Right lung (tissue), 5 donors: ENCODE data around the gene SNX19. TPM values are rescaled to one million over a fixed set of nuclear protein-coding genes. Genes with fewer than 3 reads are reported as not detected.
"Not testable (repeated sequence)": the region's sequence is repeated elsewhere in the genome, so short reads cannot be mapped to it uniquely, and the experiment has no call there.

Experiments
- DNase-seq, 2 donors: peaks; one replicate each; pipeline ENCODE4 v3.0.0-alpha.2; 2013
- polyA plus RNA-seq, 5 donors: library from polyadenylated mRNA; unstranded; fragments of 120-200 nt; gene quantifications; one replicate each; pipeline versions ENCODE4 v1.2.1 to v1.2.3, GENCODE V29; 2013; ENCODE audit warnings: inconsistent platforms in 1 of 5, low replicate concordance in 1 of 5; ENCODE audit not compliant: insufficient read length in 5 of 5, insufficient read depth in 1 of 5

SNX19 gene
- polyA plus RNA-seq, 5 donors: 30.0 to 40.8 (median 37.2) TPM

- DNase-seq: no peak
Observed at GRCh38 chr11:130874396-130874795, 41.9 kb downstream of the SNX19 start.

- no peak for DNase-seq
Observed at GRCh38 chr11:130873761-130874160, 42.5 kb downstream of the SNX19 start.

- DNase-seq: no peak
Observed at GRCh38 chr11:130872981-130873380, 43.3 kb downstream of the SNX19 start.

GRCh38 chr11:130872513-130872912 lies 43.8 kb downstream of the SNX19 start:
- DNase-seq: no peak

GRCh38 chr11:130872102-130872501 lies 44.2 kb downstream of the SNX19 start:
- DNase-seq: no peak

GRCh38 chr11:130871616-130872015 lies 44.7 kb downstream of the SNX19 start:
- no peak for DNase-seq

- DNase-seq: no peak
Observed at GRCh38 chr11:130868721-130869390, 47.4 kb downstream of the SNX19 start.

GRCh38 chr11:130868086-130868710 lies 48.1 kb downstream of the SNX19 start:
- DNase-seq: no peak

- no peak for DNase-seq
Observed at GRCh38 chr11:130866831-130867230, 49.4 kb downstream of the SNX19 start.

GRCh38 chr11:130865774-130866114 lies 50.5 kb downstream of the SNX19 start:
- no peak for DNase-seq

- no peak for DNase-seq
Observed at GRCh38 chr11:130865091-130865773, 51.0 kb downstream of the SNX19 start.

- peak; percentile 86 to 91 for DNase-seq
Observed at GRCh38 chr11:130861902-130862860, 54.1 kb downstream of the SNX19 start.

- DNase-seq: no peak
Observed at GRCh38 chr11:130861283-130861682, 55.0 kb downstream of the SNX19 start.

- peak; percentile 40 to 45 for DNase-seq
Observed at GRCh38 chr11:130859886-130860285, 56.4 kb downstream of the SNX19 start.

- DNase-seq: no peak
Observed at GRCh38 chr11:130858215-130858614, 58.1 kb downstream of the SNX19 start.

- DNase-seq: not testable (repeated sequence)
Observed at GRCh38 chr11:130855707-130856106, 60.6 kb downstream of the SNX19 start.

- no peak for DNase-seq
Observed at GRCh38 chr11:130854483-130854882, 61.8 kb downstream of the SNX19 start.

- no peak for DNase-seq
Observed at GRCh38 chr11:130852589-130852988, 63.7 kb downstream of the SNX19 start.

GRCh38 chr11:130850185-130850944 lies 65.9 kb downstream of the SNX19 start:
- DNase-seq: no peak

- no peak for DNase-seq
Observed at GRCh38 chr11:130849215-130849568, 67.1 kb downstream of the SNX19 start.
